ENCODE measurements around the gene FDXACB1. TPM values are rescaled to one million over a fixed set of nuclear protein-coding genes. Genes with fewer than 3 reads are reported as not detected.

The FDXACB1 gene
- total RNA-seq, 1 experiment from 2014 or later, result 5.4 TPM

DNA sequence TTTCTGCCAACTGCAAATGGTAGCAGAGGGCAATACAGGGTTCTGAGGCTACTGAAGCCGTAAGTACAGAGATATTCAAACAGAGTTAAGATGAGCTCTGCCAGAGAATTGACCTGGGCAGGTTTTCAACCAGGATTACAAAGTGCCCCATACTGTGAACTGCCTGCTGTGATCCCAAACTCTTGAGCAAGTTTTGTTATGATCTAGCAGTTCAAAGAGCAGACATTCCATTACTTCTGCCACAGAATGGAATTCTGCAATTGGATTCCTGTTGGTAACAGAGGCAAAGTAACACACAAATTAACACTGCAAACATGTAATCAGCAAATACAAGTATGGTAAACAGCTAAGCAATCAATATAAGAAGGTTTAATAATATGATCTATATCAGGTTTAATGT lies 38.8 kb downstream of the FDXACB1 start:
- ChIA-PET CTCF (no interaction called here), POLR2A (ENCODE audit: low non-redundant PET) (no interaction called here)
- Histone ChIP-seq H3K27ac (ENCODE audit: low read depth, low read length, poor library complexity, severe bottlenecking) (no peak overlapping the region), H3K27me3 (replicated peaks; ENCODE audit: insufficient read depth, low read depth, low read length, poor library complexity) (no peaks in the 10 kb centered on the region), H3K36me3 (ENCODE audit: insufficient read depth, low read length, poor library complexity, severe bottlenecking) (peaks cover 20% of the 10 kb centered on the region), H3K4me1 (ENCODE audit: insufficient read depth, low read length, poor library complexity, severe bottlenecking) (peaks cover 8% of the 10 kb centered on the region), H3K4me3 (ENCODE audit: low read depth, low read length, poor library complexity, severe bottlenecking) (no peak overlapping the region), H3K9me3 (ENCODE audit: low read depth, low read length, poor library complexity, severe bottlenecking) (no peaks in the 10 kb centered on the region)
- TF ChIP-seq EZH2 (IDR thresholded peaks at IDR 0.05; ENCODE audit: borderline replicate concordance, low read depth, low read length, poor library complexity, severe bottlenecking), result no peak
- TF ChIP-seq, protein P1, sequence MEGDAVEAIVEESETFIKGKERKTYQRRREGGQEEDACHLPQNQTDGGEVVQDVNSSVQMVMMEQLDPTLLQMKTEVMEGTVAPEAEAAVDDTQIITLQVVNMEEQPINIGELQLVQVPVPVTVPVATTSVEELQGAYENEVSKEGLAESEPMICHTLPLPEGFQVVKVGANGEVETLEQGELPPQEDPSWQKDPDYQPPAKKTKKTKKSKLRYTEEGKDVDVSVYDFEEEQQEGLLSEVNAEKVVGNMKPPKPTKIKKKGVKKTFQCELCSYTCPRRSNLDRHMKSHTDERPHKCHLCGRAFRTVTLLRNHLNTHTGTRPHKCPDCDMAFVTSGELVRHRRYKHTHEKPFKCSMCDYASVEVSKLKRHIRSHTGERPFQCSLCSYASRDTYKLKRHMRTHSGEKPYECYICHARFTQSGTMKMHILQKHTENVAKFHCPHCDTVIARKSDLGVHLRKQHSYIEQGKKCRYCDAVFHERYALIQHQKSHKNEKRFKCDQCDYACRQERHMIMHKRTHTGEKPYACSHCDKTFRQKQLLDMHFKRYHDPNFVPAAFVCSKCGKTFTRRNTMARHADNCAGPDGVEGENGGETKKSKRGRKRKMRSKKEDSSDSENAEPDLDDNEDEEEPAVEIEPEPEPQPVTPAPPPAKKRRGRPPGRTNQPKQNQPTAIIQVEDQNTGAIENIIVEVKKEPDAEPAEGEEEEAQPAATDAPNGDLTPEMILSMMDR (conservative IDR thresholded peaks at IDR 0.05; ENCODE audit: low read depth, low read length), result no peak
- intact Hi-C loops (cut with micrococcal nuclease; ENCODE audit: unreplicated experiment), result loop anchor here (2.0 to 10.0 kb wide), 5 partner anchors 73 to 555 kb away; partner anchors contain the start of gene PPP2R1B
- no peak for DNase-seq (ENCODE audit: low spot score)
- no TSS peak for BruUV-seq (replicated peaks)

DNA sequence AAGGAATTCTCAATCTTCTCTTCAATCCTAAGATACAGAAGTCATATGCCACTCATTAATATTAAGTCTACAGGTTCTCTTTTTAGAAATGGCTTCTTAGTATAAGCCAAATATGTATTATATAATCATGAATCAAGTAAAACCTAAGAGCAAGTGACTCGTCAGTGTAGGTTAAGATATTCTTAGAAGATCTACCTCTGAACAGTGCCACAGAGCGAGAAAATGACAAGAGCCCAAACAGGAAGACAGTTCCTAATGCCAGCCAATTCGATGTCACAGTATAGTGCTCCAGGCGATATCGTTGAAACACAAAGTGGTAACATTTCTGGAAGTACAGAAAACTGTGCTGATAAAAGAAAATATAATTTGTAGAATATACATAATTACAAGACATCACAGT lies 40.9 kb downstream of the FDXACB1 start:
- H3K9me3 ChIP-seq (ENCODE audit: low read depth, low read length, poor library complexity, severe bottlenecking), result no peaks in the 10 kb centered on the region
- ChIA-PET CTCF (no interaction called here), POLR2A (ENCODE audit: low non-redundant PET) (no interaction called here)
- DNase-seq (ENCODE audit: low spot score), result no peak
- no TSS peak for BruUV-seq (replicated peaks)
- peaks cover 14% of the 10 kb centered on the region for H3K36me3 ChIP-seq (ENCODE audit: insufficient read depth, low read length, poor library complexity, severe bottlenecking)
- TF ChIP-seq, protein P1 (conservative IDR thresholded peaks at IDR 0.05; ENCODE audit: low read depth, low read length), result no peak
- no peak for TF ChIP-seq EZH2 (IDR thresholded peaks at IDR 0.05; ENCODE audit: borderline replicate concordance, low read depth, low read length, poor library complexity, severe bottlenecking)
- intact Hi-C loops (cut with micrococcal nuclease; ENCODE audit: unreplicated experiment), result no loop called here
- H3K27ac ChIP-seq (ENCODE audit: low read depth, low read length, poor library complexity, severe bottlenecking), result no peak overlapping the region
- peaks cover 20% of the 10 kb centered on the region for H3K4me1 ChIP-seq (ENCODE audit: insufficient read depth, low read length, poor library complexity, severe bottlenecking)
- H3K4me3 ChIP-seq (ENCODE audit: low read depth, low read length, poor library complexity, severe bottlenecking), result no peak overlapping the region
- no peaks in the 10 kb centered on the region for H3K27me3 ChIP-seq (replicated peaks; ENCODE audit: insufficient read depth, low read depth, low read length, poor library complexity)

DNA sequence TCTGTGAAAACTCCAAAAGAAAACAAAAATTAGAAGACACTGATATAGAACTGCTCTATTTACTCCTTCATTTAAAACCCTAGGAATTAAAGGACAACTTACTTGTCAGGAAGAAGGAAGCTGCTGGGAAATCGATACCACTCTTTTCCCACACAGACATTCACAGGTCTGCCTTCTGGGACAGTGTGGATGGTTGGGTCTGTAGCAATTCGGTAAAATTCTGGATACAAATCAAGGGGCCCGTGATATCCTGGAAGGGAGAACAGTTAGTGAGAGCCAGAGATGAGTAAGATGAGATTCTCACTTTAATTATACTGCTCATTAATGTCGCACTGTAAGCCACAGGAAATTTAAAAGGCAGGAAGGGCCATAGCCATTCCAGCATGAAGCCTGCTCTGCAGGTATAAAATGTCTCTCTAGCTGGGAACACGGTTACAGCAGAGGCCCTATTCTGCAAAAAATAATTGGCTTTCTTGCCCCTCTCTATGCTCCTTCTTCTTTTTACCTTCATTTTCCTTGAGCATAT lies 41.5 kb downstream of the FDXACB1 start:
- Histone ChIP-seq H3K27ac (ENCODE audit: low read depth, low read length, poor library complexity, severe bottlenecking) (no peak overlapping the region), H3K36me3 (ENCODE audit: insufficient read depth, low read length, poor library complexity, severe bottlenecking) (peaks cover 14% of the 10 kb centered on the region), H3K9me3 (ENCODE audit: low read depth, low read length, poor library complexity, severe bottlenecking) (no peaks in the 10 kb centered on the region), H3K4me1 (ENCODE audit: insufficient read depth, low read length, poor library complexity, severe bottlenecking) (peaks cover 22% of the 10 kb centered on the region), H3K27me3 (replicated peaks; ENCODE audit: insufficient read depth, low read depth, low read length, poor library complexity) (no peaks in the 10 kb centered on the region), H3K4me3 (ENCODE audit: low read depth, low read length, poor library complexity, severe bottlenecking) (no peak overlapping the region)
- intact Hi-C loops (cut with micrococcal nuclease; ENCODE audit: unreplicated experiment), result no loop called here
- CTCF ChIA-PET, result no interaction called here
- no TSS peak for BruUV-seq (replicated peaks)
- DNase-seq (ENCODE audit: low spot score), result no peak
- POLR2A ChIA-PET (ENCODE audit: low non-redundant PET), result no interaction called here
- TF ChIP-seq EZH2 (IDR thresholded peaks at IDR 0.05; ENCODE audit: borderline replicate concordance, low read depth, low read length, poor library complexity, severe bottlenecking), result no peak
- TF ChIP-seq, protein P1 (conservative IDR thresholded peaks at IDR 0.05; ENCODE audit: low read depth, low read length), result no peak

All from A673 (cell line).